GM21528 (cell line): ENCODE results near the gene MMAA.
"Not testable (repeated sequence)": the region's sequence is repeated elsewhere in the genome, so short reads cannot be mapped to it uniquely, and the experiment has no call there.

Experiments
- ATAC-seq: cut with Tn5 transposase; IDR thresholded peaks from one replicate; pipeline ENCODE4 v1.9.1; 2021; ENCODE audit warnings: mild to moderate bottlenecking, moderate library complexity; ENCODE audit not compliant: unreplicated experiment, low FRiP score

MMAA gene

DNA sequence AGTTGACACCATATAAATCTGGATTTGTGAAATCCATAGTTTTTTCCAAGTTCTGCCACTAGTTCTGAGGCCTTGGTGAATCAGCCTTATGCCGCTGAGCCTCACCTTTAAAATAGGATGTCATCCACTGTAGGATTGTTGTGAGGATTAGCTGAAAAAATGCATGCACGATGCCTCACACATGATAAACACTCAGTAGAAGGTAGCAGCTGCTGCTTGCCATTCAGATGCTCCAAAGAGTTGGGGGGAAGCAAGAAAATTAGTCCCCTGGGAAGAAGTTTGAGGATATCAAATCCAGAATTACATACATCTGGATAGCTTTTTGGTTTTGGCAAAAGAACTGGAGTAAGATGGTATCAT, 7.4 kb downstream of the MMAA start:
- ATAC-seq = no peak

DNA sequence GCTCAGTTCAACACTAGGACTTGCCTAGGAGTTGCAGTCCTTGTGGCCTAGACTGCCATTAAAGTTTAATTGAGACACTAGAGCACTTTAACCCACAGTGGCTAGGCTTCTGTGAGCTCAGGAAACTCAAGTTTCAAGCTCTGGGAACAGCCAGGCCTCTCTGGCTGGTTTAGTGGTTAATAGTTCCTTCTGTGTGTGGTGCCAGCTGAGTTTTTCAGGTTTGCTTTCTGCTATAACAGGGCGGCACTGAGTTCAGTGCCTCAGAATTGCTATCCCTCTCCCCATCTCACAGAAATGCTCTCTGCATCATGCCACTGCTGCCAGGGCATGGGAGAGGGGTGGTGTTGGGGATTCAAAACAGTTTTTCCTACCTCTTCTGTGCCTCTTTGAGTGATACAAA, 15.9 kb downstream of the MMAA start:
- ATAC-seq = no peak

DNA sequence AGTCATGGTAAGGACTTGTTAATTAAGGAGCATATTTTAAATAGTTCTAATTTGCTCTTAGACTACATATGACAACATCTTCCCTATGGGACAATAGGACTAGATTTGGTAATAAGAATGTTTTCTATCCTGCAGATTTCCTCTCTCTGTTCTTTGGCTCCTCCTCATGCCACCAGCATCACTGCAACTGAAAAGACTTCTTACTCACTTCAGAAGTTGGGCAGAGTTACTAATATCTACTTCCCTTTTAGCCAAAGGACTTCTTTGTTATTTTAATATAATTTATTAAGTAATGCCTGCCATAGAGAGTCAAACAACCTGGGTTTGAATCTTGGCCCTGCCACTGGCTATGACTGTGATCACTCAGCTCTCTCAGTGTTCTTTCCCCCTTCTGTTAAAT, 16.4 kb downstream of the MMAA start:
- no peak for ATAC-seq

DNA sequence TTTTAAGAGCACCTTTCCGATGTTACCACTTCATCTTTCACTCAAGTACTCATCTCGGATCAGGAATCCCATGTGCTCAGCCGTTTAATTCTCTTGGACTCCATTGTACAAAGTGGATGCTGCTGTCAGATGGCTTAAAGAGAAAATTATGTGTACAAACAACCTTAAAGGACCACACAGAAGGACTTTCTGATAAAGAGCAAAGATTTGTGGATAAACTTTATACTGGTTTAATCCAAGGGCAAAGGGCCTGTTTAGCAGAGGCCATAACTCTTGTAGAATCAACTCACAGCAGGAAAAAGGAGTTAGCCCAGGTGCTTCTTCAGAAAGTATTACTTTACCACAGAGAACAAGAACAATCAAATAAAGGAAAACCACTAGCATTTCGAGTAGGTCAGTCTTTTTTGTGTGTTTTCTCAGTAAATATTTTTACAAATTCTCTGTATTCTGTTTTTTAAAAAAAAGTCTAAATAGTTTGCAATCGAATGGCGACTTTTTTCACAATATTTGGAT, 20.1 kb downstream of the MMAA start:
- ATAC-seq = no peak

DNA sequence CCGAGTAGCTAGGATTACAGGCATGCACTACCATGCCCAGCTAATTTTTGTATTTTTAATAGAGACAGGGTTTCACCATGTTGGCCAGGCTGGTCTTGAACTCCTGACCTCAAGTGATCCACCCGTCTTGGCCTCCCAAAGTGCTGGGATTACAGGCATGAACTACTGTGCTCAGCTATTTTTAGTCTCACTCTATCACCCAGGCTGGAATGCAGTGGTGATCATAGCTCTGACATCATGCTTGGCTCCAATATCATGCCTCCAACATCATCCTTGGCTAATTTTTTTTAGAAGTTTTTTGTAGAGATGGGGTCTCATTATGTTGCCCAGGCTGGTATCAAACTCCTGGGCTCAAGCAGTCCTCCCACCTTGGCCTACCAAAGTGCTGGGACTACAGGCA, 21.1 kb downstream of the MMAA start:
- not testable (repeated sequence) for ATAC-seq

DNA sequence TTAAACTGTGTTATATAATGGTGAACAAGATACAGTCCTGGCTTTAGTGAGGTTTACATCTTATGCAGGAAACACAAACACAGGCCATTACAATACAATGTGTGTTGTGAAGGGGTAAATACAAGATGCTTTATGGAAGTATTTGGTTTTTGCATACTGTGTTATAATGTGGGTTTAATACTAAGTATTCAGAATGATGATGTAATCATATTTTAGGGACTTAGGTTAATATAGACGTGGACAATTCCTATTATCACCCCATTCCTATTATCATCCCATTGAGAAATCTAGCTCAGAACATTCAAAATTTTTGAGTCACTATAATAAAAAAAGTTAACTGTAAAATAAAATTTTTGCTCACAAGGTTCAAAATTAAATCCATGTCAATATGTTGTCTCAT, 24.1 kb downstream of the MMAA start:
- ATAC-seq = no peak

DNA sequence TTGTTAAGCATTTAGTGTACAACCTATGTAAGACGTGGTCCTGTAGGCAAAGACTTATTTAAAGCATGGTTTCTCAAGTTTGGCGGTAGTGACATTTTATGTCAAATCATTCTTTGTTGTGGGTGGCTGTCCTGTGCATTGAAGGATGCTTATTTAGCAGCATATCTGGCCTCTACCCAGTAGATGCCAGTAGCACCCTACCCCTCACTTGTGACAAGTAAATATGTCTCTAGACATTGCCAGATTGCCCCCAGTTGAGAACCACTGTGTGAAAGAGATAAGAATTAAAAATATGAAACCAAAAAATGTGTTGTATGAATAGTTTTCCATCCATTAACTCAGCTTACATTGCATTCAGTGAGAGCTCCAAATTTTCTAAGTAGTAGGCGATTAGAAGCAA, 25.5 kb downstream of the MMAA start:
- no peak for ATAC-seq

DNA sequence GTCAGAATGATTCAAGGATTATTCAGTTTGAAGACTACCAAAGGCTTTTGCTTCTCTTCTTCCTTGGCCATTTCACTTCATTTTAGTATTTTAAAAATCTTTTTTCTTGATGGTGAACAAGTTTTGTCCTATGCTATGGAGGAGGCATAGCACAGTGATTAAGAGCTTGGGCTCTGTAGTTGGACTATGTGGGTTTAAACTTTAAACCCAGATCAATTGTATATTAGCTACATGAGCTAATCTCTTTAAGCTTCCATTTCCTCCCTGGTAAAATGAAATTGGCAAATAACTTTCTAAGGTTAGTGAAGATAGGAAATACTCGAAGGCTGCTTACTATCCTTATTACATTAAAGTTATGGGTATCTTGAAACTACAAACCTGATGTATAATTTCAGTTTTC, 37.0 kb downstream of the MMAA start:
- no peak for ATAC-seq

DNA sequence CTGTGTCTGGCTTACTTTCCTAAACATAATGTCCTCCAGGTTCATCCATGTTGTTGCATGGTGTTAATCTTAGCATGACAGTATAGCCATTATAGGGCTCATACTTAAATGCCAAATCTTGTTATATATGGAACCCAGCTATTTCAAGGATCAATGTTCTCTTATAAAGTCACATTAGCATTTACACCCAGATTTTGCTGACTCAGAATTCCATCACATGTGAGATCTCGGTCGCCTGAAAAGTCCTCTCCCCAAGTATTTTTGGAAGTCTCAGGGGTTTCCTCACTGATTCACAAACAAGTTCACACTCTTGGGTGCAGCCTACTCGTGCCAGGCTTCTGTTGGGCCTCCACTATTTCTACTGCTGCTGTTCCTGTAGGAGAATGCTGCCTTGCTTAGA, 40.9 kb downstream of the MMAA start:
- no peak for ATAC-seq

DNA sequence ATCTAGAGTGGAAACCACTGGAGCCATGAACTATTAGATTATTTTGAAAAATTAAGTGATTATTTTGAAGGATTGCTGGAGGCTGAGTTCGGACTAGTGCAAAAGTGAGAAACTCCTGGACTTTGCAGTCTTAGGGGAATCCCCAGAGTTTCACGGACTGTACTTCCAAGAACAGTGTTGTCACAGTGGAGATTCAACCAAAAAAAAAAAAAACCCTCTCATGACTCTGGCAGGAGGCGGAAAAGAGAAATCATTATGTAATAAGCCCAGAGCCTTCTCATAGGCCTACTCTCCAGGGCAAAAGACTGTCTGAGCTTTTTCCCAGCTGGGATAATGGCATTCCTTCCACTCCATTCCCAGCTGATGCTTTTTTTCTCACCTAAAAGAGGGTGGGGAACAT, 44.0 kb downstream of the MMAA start:
- no peak for ATAC-seq

DNA sequence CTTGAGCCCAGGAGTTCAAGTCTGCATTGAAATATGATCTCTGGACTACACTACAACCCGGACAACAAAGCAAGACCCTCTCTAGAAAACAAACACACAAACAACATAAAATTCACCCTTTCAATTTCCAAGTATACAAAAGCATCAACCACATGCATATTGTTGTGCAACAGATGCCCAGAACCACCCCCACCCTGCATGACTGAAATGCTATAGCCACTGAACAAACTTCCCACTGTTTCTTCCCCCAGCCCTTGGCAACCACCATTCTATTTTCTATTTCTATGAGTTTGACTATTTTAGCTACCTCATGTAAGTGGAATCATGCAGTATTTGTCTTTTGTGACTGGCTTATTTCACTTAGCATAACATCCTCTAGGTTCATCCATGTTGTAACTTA, 46.6 kb downstream of the MMAA start:
- no peak for ATAC-seq

DNA sequence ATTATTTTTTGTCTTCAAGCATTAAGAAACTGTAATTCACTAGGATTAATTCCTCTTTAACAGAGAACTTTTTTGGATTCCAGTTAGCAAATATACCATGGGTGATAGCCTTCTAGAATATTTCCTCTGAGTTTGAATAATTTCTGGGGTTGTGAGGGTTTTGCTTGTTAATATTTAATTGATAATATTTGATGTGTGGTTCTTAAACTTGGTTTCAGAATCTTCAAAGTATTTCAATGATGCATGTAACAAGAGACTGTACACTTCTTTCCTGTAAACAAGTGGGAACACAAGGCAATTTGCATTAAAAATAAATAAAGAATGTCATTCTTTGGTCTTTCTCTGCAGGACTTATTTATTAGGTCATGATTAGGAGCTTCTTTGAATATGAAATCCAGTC, 51.2 kb downstream of the MMAA start:
- no peak for ATAC-seq

DNA sequence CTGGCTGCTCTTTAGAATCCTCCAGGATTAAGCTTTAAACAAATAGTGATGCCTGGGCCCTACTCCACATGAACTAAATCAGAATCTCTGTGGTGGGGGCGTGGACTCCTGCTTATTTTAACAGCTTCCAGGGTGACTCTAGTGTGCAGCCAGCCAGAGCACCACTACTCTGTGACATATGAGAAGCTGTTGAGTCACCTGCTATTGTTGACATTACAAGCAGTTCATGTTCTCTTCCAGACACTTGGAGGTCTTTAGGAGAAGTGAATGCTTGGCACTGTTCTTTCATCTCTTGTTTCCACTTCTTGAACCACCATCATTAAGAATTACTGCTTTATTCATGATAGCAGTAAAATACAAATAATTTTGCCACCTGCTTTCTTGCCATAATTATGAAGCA, 60.3 kb downstream of the MMAA start:
- no peak for ATAC-seq

DNA sequence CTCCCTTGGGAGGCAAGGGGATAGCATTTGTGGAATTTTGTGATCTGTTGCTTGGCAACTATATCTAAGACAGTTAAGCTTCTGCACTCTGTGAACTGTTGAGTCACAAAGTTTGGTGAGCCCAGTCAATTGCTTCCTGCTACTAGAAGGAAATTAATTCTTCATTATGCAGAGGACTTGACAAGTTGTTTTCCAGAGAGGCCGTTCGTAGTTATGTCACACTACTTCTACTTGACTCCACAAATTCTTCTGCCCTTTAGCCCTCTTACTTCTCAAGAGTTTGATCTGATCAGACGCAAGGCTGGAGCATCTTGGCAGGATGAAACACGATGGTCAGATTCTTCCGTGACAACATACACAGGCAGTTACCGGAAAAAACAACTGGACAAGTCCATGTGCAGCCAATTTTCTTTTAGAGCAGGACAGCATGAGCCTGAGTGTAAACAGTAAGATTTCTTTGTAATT, 60.8 kb downstream of the MMAA start, which contains the start of gene C4orf51:
Gene C4orf51, plus strand, starts transcription at position 156 of the 465 bp plus-strand sequence. Its CDS starts 58 bp downstream, at position 214.
- ATAC-seq = no peak

DNA sequence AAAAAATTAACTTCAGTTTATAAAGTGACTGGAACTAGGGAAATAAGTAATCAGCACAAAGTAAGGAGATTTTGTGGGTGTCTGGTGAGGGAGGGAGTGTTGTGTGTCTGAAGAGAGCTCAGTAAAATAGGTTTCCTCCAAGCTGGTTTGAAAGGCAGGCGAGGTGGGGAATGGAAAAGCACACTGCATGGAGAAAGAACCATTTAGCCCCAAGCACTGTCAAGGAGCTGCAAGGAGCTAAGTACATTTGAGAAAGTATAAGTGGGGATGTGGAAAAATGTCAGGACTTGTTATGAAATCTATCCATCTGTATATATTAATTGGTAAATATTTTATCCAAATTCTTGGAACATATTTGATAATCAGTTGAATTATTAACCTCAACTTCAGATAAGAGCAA, 61.7 kb downstream of the MMAA start:
- ATAC-seq = no peak

DNA sequence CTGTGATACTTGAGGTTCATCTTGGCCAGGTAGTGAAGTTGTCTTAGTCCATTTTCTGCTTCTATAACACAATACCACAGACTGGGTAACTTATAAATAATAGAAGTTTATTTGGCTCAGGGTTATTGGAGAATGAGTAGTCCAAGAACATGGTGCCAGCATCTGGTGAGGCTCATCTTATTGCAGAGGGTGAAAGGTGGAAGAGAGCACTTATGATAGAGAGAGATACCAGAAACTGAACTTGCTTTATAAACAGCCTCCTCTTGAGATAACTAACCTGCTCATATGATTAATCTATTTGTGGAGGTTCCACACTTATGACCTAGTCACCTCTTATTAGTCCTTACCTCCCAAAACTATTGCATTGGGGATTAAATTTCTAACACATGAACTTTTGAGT, 62.3 kb downstream of the MMAA start:
- no peak for ATAC-seq

DNA sequence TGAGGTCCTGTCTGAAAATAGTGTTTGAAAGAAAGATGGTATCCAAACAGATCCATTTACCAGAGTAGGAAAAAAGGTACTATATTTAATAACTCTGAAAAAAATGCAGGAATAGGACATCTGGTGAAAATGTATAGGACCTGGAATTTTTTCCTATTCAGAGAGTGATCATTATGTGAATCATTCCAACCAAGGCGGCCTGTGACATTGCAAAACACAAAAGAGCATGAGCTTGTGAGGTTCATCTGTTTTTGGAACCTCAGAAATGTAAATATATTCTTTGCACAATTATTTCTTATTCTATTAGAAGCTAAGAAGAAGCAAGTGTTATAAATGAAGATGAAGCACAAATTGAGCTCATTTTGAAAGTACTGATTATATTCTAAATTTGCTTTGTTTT, 62.8 kb downstream of the MMAA start:
- no peak for ATAC-seq

DNA sequence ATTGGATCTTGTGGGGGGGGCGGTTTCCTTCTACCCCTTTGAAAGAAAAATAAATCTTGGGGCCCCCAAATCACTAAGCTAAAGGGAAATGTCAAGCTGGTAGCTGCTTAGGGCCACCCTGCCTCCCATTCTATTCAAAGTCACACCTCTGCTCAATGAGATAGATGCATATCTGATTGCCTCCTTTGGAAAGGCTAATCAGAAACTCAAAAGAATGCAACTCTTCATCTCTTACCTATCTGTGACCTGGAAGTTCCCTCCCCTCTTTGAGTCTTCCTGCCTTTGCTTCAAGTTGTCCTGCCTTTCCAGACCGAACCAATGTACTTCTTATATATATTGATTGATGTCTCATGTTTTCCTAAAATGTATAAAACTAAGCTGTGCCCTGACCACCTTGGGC, 67.8 kb downstream of the MMAA start:
- no peak for ATAC-seq

DNA sequence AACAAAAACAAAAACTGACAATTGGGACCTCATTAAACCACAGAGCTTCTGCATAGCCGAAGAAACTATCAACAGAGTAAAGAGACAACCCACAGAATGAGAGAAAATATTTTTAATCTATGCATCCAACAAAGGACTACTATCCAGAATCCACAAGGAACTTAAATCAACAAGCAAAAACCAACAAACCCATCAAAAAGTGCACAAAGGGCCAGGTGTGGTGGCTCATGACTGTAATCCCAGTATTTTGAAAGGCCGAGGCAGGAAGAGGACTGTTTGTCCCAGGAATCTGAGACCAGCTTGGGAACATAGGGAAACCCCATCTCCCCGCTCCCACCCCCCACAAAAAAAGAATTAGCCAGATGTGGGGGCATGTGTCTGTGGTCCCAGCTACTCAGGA, 71.4 kb downstream of the MMAA start:
- no peak for ATAC-seq

DNA sequence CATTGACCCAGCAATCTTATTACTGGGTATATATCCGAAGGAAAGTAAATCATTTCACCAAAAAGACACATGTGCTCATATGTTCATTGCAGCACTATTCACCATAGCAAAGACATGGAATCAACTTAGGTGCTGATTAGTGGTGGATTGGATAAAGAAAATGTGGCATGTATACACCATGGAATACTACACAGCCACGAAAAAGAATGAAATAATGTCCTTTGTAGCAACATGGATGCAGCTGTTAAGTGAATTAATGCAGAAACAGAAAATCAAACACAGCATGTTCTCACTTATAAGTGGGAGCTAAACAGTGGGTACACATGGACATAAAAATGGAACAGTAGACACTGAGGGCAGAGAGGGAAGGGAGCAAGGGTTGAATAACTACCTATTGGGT, 72.2 kb downstream of the MMAA start:
- ATAC-seq = not testable (repeated sequence)

DNA sequence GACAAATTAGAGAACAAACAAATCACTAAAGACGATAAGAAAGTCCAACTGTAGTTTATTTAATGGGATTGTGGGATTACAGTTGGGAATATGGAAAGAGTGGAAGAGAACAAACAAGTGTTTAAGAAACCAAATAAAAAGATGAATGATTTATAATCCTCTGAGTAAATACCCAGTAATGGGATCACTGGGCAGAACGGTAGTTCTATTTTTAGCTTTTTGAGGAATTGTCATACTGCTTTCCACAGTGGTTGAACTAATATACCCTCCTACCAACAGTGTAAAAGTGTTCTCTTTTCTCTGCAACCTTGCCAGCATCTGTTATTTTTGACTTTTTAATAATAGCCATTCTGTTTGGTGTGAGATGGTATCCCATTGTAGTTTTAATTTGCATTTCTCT, 75.7 kb downstream of the MMAA start:
- no peak for ATAC-seq

DNA sequence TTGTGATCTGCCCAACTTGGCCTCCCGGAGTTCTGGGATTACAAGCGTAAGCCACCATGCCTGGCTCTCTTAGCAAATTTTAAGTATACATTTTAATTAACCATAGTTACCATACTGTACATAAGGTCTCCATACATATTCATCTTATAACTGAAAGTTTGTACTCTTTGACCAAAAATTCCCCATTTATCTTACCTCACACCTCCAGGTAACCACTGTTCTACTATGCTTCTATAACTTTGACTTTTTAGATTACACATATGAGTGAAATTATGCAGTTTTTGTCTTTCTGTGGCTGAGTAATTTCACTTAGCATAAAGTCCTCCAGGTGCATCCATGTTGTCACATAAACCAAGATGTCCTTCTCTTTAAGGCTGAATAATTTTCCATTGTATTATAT, 78.1 kb downstream of the MMAA start:
- ATAC-seq = no peak

DNA sequence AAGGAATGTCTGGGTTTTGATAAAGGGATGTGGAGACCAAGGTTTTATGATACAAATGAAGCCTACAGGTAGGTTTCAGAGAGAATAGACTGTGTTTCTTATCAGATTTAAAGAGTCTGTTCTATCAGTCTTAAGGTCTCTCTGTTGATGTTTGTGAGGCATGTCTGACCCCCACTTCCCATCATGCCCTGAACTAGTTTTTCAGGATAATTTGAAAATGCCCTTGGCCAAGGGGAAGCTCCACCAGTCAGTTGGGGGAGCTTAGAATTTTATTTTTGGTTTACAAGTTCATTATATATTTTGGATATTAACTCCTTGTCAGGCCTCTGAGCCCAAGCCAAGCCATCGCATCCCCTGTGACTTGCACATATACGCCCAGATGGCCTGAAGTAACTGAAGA, 79.3 kb downstream of the MMAA start:
- no peak for ATAC-seq
